Measurements from ENCODE around the gene COA5.

COA5 gene

GRCh38 chr2:98554116-98554861 lies 54.0 kb downstream of the COA5 start:
- no peak for DNase-seq (ENCODE audit: low read depth in 3 of 3, low spot score in 1 of 3)

GRCh38 chr2:98552499-98553179 lies 55.7 kb downstream of the COA5 start:
- no peak for DNase-seq (ENCODE audit: low read depth in 3 of 3, low spot score in 1 of 3)

GRCh38 chr2:98551316-98551715 lies 57.0 kb downstream of the COA5 start:
- no peak for DNase-seq (ENCODE audit: low read depth in 3 of 3, low spot score in 1 of 3)

- no peak for DNase-seq (ENCODE audit: low read depth in 3 of 3, low spot score in 1 of 3)
Observed at GRCh38 chr2:98550165-98550564, 58.1 kb downstream of the COA5 start.
